Stimulated activated CD8-positive, alpha-beta memory T cell treated with anti-CD3 and anti-CD28 coated beads, Interleukin-15, amount 100 ng/mL, for 48 hours (primary cell): ENCODE data around the gene HSF5.
"Not testable (repeated sequence)": the region's sequence is repeated elsewhere in the genome, so short reads cannot be mapped to it uniquely, and the experiment has no call there.

Source experiments
- DNase-seq, 2 donors: peaks; one replicate each; pipeline ENCODE4 v3.0.0-alpha.2; 2020; ENCODE audit warnings: low read depth in 2 of 2

Gene HSF5

GRCh38 chr17:58413684-58414083 is 74.5 kb downstream of the HSF5 start:
- no peak for DNase-seq

GRCh38 chr17:58412961-58413586 is 75.1 kb downstream of the HSF5 start:
- no peak for DNase-seq

DNA sequence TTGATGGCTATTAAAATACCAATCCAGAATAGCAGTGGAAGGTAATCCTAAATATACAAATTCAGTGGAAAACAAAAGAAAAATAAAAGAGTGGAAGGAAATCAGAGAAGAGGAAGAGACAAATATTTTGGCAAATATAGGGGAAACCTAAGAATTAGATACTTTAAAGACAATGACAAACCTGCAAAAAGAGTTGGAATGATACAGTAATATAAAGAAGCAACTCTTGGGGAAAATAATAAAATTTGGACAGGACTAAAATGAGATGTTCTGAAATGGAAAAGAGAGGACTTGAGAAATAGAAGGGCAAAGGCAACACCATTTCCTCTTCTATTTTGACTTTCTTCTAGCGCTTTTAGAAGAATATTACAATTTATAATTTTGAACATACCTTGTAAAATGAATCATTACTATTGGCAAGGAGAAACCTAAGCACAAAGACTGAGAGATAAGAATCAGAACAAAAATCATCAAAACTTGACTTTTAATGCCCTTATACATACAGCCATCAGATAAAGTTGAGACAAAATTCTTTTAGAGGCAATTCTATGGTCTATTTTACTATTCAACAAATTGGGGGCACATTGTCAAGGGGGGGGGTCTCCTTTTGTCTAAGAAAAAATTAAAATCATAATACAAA is 76.0 kb downstream of the HSF5 start:
- no peak for DNase-seq

GRCh38 chr17:58411408-58411894 is 76.8 kb downstream of the HSF5 start:
- no peak for DNase-seq

DNA sequence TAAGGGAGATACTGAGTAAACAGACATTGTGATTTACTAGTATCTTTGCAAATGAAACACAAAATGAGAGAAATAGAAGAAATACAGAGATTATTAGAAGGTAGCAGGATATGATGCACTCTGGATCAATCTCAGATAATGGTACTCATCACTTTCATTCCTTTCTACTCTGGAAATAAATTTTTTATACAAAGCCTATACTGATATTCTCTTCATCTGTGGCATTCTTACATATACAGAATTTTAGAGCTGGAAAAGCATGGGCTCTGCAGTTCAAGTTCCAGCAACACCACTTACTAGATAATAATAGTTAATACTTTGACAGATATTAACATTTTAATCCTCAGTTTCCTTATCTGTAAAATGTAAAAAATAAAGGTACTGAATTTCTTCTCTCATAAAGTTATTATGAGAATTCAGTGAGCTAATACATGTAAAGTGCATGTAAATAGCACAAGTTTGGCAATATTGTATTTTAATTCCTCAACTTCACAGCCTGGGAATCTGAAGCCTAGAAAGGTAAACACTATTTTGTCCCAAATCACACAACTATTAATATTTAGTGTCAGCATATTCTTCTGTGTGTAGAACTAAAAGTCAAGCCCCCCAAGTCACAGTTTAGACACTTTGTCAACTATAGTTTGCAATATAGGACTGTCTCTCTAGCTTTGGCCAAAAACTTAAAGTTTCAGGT is 77.3 kb downstream of the HSF5 start:
- no peak for DNase-seq

- no peak for DNase-seq
These were observed 78.8 kb downstream of the HSF5 start for GRCh38 chr17:58409432-58409831.

GRCh38 chr17:58403311-58403710 is 84.9 kb downstream of the HSF5 start:
- DNase-seq = no peak

DNA sequence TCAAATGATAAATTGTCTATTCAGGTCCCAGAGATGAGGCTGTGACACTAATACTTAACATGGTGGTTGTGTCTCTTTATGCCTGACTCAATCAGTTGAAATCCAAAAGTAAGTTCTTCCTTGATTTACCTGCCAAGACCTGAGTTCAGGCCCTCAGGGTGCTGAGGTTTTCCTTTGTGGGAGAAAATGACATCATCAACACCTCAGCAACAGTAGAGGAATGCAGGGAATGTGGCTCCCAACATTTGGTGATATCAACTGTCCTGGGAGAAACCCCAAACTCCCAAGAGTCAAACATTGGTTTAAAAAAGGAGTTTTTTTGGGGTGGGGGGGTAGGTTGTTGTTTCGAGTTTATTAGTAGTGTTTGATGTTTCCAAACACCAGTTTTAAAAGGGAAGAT is 85.5 kb downstream of the HSF5 start:
- DNase-seq = no peak

GRCh38 chr17:58402047-58402446 is 86.2 kb downstream of the HSF5 start:
- peak in 1 of 2 donors; percentile 17 for DNase-seq

DNA sequence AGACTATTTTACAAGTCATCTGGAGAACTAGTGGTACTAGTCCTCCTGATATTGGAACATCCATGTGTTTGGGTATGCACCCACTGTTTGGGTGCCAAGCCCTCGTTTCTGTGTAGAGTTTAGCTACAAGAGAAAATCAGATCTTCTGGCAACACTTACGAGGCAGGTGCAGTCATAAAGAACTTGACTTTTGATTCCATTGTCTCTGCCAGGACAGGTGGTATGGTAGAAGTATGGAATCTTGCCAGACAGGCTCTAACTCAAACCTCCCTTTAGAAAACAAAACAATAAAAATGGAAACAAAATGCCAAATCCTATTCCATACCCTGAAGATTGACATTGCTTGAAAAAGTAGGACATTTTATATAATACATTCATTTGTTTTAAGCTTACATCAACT is 86.9 kb downstream of the HSF5 start:
- DNase-seq = no peak

DNA sequence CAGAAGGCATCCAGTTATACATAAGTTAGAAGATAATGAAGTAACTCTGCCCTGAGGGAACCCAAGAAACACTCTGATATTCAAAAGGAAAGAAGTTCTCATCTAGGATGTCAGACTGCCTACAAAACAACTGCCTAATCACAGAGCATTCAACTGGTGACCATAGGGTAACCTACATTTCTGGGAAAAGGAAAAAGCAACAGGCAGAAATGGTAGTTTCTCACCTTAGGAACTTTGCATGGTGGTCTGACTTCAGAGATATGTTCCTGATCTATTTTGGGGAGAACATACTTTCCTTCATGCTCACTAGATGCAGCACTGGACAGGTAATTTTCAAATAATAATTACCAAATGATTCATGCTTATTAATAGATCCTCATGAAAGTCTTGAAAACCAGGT is 87.4 kb downstream of the HSF5 start:
- no peak for DNase-seq

- no peak for DNase-seq
These were observed 88.2 kb downstream of the HSF5 start for GRCh38 chr17:58399974-58400373.

- DNase-seq = no peak
These were observed 89.5 kb downstream of the HSF5 start for GRCh38 chr17:58398574-58399266.

- DNase-seq = not testable (repeated sequence)
These were observed 90.8 kb downstream of the HSF5 start for GRCh38 chr17:58397421-58397820.

DNA sequence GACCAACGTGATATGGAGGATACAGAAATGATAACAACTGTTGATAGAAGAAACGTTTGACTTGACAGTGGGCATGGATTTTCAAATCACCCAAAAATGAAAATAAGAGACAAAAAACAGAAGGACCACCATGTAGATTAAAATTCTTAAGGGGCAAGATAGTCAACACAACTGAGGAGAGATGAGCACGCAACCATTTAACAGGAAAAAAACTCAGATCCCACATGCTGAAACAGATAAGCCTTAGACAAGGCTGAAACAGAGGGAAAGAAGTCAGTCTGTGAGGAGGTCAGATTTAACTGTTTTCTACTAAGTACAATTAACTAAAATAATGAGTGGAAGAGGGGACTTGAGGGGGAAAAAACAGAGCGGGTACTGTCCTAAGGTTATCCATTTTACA is 92.0 kb downstream of the HSF5 start:
- no peak for DNase-seq

GRCh38 chr17:58394534-58395223 is 93.5 kb downstream of the HSF5 start:
- no peak for DNase-seq

DNA sequence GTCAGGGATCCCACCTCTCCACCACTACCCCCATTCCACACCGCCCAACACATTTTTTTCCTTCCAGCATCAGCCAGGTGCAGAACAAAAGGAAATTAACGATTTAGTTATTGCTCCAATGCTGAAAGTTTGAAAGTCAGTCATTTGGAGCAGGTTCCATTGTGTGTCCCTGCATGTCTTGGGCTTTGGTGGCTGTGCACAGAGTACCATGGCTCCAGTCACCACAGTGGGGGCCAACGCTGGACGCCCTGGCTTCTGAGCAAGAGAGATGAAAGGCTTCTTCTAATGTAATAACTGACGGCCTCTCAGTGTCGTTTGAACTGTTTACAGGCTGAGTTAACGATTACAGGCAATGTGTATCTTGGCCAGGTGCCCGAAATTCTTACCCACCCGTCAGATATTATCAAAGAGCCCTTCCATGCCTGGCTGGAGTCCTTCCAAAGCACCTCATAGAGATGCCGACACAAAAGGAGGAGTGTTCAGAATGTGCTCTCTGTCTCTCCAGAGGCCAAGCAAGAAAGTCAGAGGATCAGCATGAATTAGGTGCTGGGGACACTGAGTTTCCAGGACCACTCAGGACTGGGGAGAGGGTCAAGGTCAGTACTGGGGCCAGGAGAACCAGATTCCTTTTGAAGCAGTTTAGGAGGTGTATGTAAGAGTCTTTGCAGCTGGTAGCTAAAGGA is 96.8 kb downstream of the HSF5 start:
- DNase-seq = no peak

GRCh38 chr17:58390884-58391283 is 97.3 kb downstream of the HSF5 start:
- DNase-seq = no peak

DNA sequence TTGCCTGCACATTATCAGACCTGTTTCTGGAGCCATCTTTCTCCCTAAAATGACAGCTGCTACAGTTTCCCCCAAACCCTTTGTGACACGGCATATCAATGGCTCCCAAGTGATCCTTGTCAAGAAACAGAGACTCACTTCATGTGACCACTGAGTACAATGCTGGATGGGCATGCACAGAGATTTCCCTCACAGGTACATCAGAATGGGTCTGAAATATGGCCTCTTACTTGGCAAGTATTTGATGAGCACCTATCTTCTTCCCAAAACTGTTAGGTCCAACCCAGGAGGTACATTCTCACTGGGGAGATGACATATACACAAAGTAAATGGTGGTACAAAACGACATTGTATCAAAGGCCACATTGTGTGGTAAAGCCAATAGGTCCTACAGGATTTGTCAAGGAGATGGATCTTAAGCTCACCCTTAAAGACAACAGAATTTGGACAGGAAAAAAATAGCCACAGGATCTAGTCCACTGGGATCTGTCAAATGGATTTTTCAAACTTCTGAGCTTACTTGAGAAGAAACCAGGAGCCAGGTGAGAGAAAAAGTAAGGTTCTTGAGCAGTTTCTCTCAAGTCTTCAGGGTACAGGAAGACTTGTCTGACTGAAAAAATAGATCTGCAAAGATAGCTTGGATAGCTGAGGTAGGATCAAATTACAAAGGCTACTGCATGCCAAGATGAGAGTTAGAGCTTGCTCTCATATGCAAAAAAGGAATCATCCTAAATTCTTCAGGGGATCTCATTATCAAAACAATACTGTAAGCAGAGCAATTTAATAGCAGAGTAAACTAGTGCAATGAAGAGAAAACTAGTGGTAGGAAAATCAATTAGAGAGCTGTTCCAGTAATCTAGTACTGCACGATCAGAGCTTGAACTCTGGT is 99.7 kb downstream of the HSF5 start:
- DNase-seq = no peak

- peak in 1 of 2 donors; percentile 34 for DNase-seq
These were observed 100.4 kb downstream of the HSF5 start for GRCh38 chr17:58387834-58388233.
